CD4-positive, alpha-beta T cell treated with Interleukin-2 at 100 ng/mL for 4 hours (primary cell): ENCODE measurements around the gene PCYT2.

Experiments used
- DNase-seq: peaks from one replicate; pipeline ENCODE4 v3.0.0-alpha.2; 2020; ENCODE audit warnings: low spot score

PCYT2 gene

DNA sequence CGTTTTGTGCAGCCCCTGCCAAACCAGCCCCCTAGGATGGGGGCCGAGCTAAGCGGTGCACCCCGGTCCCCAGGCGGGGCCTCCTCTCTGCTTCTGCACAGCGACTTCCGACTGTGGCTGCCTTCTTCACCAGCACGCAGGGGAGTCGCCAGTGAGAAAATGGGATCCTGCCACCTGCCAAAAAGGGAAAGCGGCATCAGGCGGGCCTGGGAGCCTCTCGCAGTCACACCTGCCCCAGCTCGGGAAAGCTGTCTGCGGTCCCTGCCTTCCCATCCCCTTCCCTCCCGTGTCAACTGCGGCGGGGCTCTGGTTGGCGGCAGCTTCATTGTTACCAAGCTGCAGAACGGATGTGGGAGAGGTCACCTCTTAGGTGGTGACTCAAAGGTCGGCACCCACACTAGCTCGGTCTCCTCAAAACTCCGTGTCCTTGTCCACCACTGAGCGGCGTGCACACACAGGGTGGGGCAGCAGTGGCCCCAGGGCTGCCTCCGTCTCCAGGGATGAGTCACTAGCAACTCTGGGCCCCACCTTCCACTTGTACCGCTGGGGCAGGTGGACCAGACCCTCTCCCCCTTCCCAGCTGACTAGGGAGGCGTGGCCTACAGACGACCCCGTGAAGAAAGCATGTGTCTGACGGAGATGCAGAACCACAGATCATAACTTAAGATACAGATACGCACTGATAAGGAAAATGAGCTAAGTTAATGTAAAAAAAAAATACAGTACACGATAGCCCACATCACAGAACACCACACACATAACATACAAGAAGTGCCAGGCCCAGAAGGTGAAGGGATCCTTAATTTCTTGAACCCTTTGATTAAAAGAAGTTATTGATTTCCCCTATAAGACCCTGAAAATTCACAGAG lies 1.5 kb upstream of the PCYT2 start:
- DNase-seq, result no peak

- no peak for DNase-seq
These were observed 770 bp upstream of the PCYT2 start for GRCh38 chr17:81911969-81912368.

DNA sequence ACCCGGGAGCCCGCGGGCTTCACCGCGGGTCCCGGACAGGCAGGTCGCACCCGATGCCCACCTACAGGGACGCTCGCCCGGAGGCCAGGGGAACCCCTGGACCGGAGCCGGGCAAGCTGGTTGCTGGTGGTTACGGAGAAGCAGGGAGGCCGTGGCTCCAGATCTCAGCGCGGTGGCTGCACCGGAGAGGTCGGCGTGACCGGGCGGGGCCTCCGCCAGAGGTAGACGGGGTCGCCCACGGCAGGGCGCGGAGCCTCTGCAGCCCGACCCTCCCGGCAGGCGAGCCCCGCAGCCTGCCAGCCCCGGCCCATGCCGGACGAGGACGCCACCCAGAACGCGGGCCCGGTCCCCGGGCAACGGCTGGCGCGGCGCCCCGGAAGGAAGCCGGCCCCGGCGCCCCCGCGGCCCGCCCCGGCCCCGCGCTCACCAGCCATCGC lies 341 bp downstream of the PCYT2 start:
- no peak for DNase-seq

DNA sequence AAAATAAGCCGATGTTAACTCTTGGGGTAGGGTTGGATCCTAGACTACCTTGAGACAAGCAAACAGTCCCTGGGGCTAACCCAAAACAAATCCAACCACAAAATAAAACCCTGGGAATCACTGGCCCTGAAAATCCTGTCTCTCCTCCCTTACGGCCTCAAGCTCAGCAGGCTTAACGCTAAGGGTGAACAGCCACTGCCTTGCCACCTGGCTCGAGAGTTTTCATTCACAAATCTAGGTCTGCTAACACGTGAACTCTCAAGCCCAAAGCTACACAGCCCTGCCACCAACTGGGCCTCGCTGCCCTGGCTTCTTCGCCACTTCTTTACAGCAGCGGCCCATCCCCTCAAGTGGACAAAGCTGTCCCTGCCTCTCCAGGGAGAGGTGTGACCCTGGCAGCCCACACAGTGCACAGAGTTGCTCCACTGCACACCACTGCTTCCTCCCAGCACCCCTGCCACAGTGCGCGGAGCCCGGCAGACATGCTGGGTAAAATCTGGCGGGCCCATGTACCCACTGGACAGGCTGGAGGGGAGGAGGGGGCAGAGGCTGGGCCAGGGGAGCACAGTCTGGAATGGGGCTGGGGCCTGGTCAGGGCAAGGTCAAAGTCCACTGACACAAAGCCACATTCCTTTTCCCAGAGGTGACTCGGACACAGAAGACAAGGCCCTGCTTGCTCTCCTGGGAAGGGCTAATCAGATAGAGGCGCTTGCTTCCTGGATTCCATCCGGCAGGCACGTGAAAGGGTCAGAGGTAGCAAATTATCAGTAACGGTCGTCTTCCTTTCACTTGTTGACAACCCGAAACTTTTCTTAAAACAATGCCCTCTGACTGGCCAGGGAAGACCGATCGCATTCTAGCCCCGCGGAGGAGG lies 996 bp downstream of the PCYT2 start:
- DNase-seq, result no peak

GRCh38 chr17:81909231-81909630 lies 2.0 kb downstream of the PCYT2 start:
- no peak for DNase-seq

DNA sequence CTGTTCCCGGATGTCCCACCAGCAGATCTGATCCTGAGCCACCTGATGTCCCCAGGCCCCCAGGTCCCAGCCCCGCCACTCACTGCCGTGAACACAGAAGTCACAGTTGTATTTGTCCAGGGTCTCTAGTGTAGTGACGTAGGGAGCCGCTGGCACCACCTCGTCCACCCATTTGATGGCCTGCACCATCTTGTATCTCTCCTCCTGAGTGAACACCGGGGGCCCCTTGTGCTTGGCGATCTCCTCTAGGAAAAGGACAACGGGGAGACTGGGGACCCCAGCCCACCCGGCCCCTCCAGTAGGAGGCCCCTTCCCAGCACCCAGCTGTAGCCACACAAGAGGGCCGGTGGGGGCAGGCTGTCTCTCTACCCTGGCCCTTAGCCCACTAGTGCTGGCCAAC lies 2.4 kb downstream of the PCYT2 start:
- DNase-seq, result no peak

GRCh38 chr17:81907219-81908145 lies 3.7 kb downstream of the PCYT2 start:
- no peak for DNase-seq

- no peak for DNase-seq
These were observed 4.6 kb downstream of the PCYT2 start for GRCh38 chr17:81906476-81907218.

DNA sequence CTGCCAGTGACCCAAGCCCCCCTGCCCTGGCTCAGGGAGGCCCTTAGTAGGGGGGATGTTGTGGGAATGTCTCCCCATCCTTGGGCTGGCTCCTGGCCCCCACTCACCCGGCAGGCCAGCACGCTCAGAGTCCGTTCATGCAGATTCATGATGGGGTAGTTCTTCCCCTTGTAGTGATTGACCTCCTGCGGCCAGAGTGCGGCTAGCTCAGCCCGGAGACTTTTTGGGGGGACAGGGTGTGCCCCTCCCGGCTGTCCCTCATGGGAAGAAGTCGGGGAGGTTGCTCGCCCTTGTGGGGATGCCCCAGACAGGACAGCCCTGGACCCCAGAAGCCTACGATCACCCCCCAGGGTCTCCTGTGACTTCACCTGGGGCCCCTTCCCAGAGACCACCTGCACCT lies 5.2 kb downstream of the PCYT2 start:
- no peak for DNase-seq

GRCh38 chr17:81905424-81905875 lies 5.7 kb downstream of the PCYT2 start:
- DNase-seq, result no peak

- no peak for DNase-seq
These were observed 6.4 kb downstream of the PCYT2 start for GRCh38 chr17:81904600-81905423.

DNA sequence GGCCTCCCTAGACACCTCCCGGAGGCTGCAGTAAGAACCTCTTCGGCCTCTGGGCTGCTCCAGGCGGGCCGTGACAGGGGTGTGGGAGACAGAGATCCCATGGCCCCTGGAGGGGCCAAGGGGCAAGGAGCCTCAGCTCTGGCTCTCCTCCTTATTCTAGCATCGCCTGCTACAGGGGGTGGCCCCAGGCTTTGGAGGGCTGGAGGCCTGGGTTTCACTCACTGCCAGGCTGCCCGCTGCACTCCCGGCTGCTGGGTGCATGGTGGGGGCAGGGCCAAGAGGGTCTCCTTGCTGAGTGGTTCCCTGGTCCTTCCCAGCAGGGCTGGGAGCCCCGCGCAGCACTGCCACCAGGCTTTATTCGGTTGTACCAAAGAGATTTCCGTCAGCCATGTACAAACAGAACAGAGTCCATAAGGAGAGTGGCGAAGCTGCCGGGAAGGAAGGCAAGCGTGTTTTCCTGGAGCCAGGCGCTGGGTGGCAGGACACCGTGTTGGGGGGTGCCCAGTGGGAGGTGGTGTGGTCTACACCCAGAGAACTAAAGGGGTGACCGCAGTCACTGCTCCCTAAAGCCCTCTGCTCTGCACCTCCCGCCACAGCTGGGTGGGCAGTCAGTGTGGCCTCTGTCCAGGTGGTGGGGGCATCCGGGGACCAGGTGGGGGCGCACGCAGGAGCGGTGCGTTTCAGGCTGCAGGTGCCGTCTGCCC lies 7.2 kb downstream of the PCYT2 start:
- no peak for DNase-seq

- no peak for DNase-seq
These were observed 7.8 kb downstream of the PCYT2 start for GRCh38 chr17:81903415-81903831.

GRCh38 chr17:81902653-81903414 lies 8.4 kb downstream of the PCYT2 start:
- DNase-seq, result no peak

DNA sequence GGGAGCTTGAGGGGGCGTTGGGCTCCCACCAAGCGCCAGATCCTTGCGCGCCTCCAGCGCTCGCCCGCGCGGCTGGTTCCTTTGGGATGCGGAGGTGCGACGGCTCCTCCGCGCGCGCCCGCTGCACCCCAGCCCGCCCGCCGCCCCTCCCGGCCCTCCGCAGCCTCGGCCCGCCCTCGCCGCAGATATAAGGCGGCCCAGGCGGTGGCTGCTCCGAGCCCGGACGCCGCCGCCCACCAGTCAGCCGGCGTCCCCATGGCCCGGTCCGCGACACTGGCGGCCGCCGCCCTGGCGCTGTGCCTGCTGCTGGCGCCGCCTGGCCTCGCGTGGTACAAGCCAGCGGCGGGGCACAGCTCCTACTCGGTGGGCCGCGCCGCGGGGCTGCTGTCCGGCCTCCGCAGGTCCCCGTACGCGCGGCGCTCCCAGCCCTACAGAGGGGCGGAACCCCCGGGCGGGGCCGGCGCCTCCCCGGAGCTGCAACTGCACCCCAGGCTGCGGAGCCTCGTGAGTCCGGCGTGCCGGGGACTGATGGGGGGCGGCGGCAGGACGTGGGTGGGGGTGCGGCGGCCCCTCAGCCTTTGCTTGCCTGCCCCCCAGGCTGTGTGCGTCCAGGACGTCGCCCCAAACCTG lies 9.1 kb downstream of the PCYT2 start, which contains the start of gene NPB:
Gene NPB (plus strand): TSS at position 216 of the 630 bp plus-strand sequence. CDS start 40 bp downstream, at position 256.
- DNase-seq, result no peak

- no peak for DNase-seq
These were observed 9.8 kb downstream of the PCYT2 start for GRCh38 chr17:81901167-81902022.

GRCh38 chr17:81900181-81900820 lies 10.9 kb downstream of the PCYT2 start:
- no peak for DNase-seq
